ENCODE measurements around the gene METTL8. TPM values are rescaled to one million over a fixed set of nuclear protein-coding genes. Genes with fewer than 3 reads are reported as not detected.
A peak's percentile ranks its signal among the peaks of the same experiment; 100 is the strongest.

The METTL8 gene
- polyA plus RNA-seq, 3 donors: 3.3 to 9.8 (median 6.9) TPM

DNA sequence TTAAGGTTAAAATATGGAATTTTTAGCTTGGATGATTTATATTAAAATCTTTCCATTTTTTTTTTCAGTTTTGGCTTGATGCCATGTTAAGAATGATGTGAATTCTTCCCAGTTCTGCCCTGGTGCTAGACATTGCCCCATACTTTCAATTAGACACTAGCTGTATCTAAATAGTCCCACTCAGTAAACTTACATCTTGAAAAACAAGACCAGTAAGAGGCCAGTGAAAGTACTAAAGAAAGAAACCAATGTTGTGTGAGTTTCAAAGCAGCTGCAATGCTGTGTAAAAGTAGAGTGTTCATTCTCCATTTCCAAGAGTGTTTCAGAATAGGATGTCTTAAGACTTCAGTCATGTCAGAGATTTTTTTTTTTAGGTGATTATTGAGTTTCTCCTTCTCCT is 48.5 kb upstream of the METTL8 start:
- no peak for DNase-seq
- no peak overlapping the region for H3K4me3 Mint-ChIP-seq
- H3K9me3 Mint-ChIP-seq: peaks cover 0 to under 1% (median 0%) of the 10 kb centered on the region in 7 donors
- peak overlapping the region in 1 of 7 donors; percentile 26 for H3K27ac Mint-ChIP-seq
- H2AFZ ChIP-seq (ENCODE audit: insufficient read depth, low read depth, low read length, poor library complexity, severe bottlenecking): no peak overlapping the region
- H3K9me3 ChIP-seq (replicated peaks in 1 of 2; ENCODE audit: control insufficient read depth in 1 of 2, insufficient read depth in 1 of 2, low read length in 2 of 2): peaks cover 0 to under 1% of the 10 kb centered on the region in 2 donors
- H3K9ac ChIP-seq (ENCODE audit: insufficient read depth, low read length, poor library complexity, severe bottlenecking): no peak overlapping the region
- no peak overlapping the region for H3K4me3 ChIP-seq (replicated peaks in 1 of 3; ENCODE audit: low read depth in 2 of 3, low read length in 3 of 3)
- H4K20me1 ChIP-seq (ENCODE audit: insufficient read depth, low read length): no peaks in the 10 kb centered on the region
- no peaks in the 10 kb centered on the region for H3K4me1 ChIP-seq (ENCODE audit: control insufficient read depth in 1 of 2, insufficient read depth in 2 of 2, low read length in 2 of 2)
- H3K79me2 ChIP-seq (ENCODE audit: insufficient read depth, low read length): no peaks in the 10 kb centered on the region
- peaks cover 10% of the 10 kb centered on the region for H3K4me1 Mint-ChIP-seq
- intact Hi-C loops (cut with micrococcal nuclease): no loop called here
- no peak overlapping the region for H3K27ac ChIP-seq (ENCODE audit: low read depth in 1 of 2, low read length in 2 of 2)
- H3K27me3 ChIP-seq (ENCODE audit: control insufficient read depth in 2 of 2, insufficient read depth in 2 of 2, low read length in 2 of 2): no peaks in the 10 kb centered on the region
- peaks cover 61 to 67% of the 10 kb centered on the region in 2 donors for H3K36me3 Mint-ChIP-seq
- no peaks in the 10 kb centered on the region for H3K27me3 Mint-ChIP-seq (ENCODE audit: low read depth in 3 of 3)
- H3K36me3 ChIP-seq (replicated peaks in 1 of 2; ENCODE audit: control insufficient read depth in 1 of 2, insufficient read depth in 2 of 2, low read length in 2 of 2): peaks cover 26 to 66% of the 10 kb centered on the region in 2 donors
- TF ChIP-seq, protein P1, sequence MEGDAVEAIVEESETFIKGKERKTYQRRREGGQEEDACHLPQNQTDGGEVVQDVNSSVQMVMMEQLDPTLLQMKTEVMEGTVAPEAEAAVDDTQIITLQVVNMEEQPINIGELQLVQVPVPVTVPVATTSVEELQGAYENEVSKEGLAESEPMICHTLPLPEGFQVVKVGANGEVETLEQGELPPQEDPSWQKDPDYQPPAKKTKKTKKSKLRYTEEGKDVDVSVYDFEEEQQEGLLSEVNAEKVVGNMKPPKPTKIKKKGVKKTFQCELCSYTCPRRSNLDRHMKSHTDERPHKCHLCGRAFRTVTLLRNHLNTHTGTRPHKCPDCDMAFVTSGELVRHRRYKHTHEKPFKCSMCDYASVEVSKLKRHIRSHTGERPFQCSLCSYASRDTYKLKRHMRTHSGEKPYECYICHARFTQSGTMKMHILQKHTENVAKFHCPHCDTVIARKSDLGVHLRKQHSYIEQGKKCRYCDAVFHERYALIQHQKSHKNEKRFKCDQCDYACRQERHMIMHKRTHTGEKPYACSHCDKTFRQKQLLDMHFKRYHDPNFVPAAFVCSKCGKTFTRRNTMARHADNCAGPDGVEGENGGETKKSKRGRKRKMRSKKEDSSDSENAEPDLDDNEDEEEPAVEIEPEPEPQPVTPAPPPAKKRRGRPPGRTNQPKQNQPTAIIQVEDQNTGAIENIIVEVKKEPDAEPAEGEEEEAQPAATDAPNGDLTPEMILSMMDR (IDR thresholded peaks at IDR 0.05): no peak
- no peak overlapping the region for H3K4me2 ChIP-seq (replicated peaks; ENCODE audit: extremely low read depth, low read length, poor library complexity, severe bottlenecking)

DNA sequence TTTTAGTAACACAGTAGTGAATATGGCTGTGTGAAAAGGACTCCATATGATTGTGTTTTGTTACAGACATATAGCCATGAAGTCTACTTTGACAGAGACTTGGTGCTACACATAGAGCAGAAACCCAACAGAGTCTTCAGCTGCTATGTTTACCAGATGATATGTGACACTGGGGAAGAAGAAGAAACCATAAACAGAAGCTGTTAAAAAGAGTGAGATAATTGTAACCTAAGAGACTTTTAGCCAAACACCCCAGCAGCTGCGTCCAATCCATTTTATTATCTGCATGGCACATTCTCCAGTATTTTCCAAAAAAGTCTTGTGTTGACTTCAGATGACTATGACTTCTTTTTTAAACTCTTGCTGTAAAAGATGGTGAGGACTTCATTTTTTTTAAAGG is 47.1 kb upstream of the METTL8 start:
- H3K4me2 ChIP-seq (replicated peaks; ENCODE audit: extremely low read depth, low read length, poor library complexity, severe bottlenecking): no peak overlapping the region
- Mint-ChIP-seq H3K4me3 (no peak overlapping the region), H3K4me1 (peaks cover 10% of the 10 kb centered on the region), H3K9me3 (no peaks in the 10 kb centered on the region), H3K36me3 (peaks cover 60 to 66% of the 10 kb centered on the region in 2 donors), H3K27me3 (ENCODE audit: low read depth in 3 of 3) (no peaks in the 10 kb centered on the region), H3K27ac (no peak overlapping the region)
- H3K27ac ChIP-seq (ENCODE audit: low read depth in 1 of 2, low read length in 2 of 2): no peak overlapping the region
- intact Hi-C loops (cut with micrococcal nuclease): no loop called here
- H3K9me3 ChIP-seq (replicated peaks in 1 of 2; ENCODE audit: control insufficient read depth in 1 of 2, insufficient read depth in 1 of 2, low read length in 2 of 2): no peaks in the 10 kb centered on the region
- H3K4me1 ChIP-seq (ENCODE audit: control insufficient read depth in 1 of 2, insufficient read depth in 2 of 2, low read length in 2 of 2): no peaks in the 10 kb centered on the region
- H3K36me3 ChIP-seq (replicated peaks in 1 of 2; ENCODE audit: control insufficient read depth in 1 of 2, insufficient read depth in 2 of 2, low read length in 2 of 2): peaks cover 38 to 78% of the 10 kb centered on the region in 2 donors
- no peaks in the 10 kb centered on the region for H3K27me3 ChIP-seq (ENCODE audit: control insufficient read depth in 2 of 2, insufficient read depth in 2 of 2, low read length in 2 of 2)
- TF ChIP-seq, protein P1 (IDR thresholded peaks at IDR 0.05): no peak
- H3K4me3 ChIP-seq (replicated peaks in 1 of 3; ENCODE audit: low read depth in 2 of 3, low read length in 3 of 3): no peak overlapping the region
- no peak for DNase-seq
- H4K20me1 ChIP-seq (ENCODE audit: insufficient read depth, low read length): no peaks in the 10 kb centered on the region
- WGBS (ENCODE audit: insufficient coverage): no CpG with 5 or more reads among the region's 1 CpG
- H3K79me2 ChIP-seq (ENCODE audit: insufficient read depth, low read length): no peaks in the 10 kb centered on the region
- no peak overlapping the region for H3K9ac ChIP-seq (ENCODE audit: insufficient read depth, low read length, poor library complexity, severe bottlenecking)
- no peak overlapping the region for H2AFZ ChIP-seq (ENCODE audit: insufficient read depth, low read depth, low read length, poor library complexity, severe bottlenecking)

Measured in CD14-positive monocyte (primary cell).